Stimulated activated naive B cell treated with anti-CD40 and anti-IgM and Interleukin-4, amounts not matched to agents 10 μg/mL and 1 μg/mL and 100 μg/mL, for 72 hours (primary cell): ENCODE results near the gene EPB41L3.

Experiments
- ATAC-seq, 2 donors: fragments of 150-1000 bp; cut with Tn5 transposase; replicated peaks; 2 replicates each; pipeline ENCODE4 v1.10.0; 2021; ENCODE audit warnings: moderate library complexity in 1 of 2
- DNase-seq: peaks from one replicate; pipeline ENCODE4 v3.0.0; 2021
- H3K27ac Mint-ChIP-seq: one replicate; pipeline ENCODE4 v1.8.0; 2022; ENCODE audit warnings: mild to moderate bottlenecking, mixed read lengths
- H3K27me3 Mint-ChIP-seq, 2 donors: one replicate each; pipeline ENCODE4 v1.8.0; 2022; ENCODE audit warnings: mixed read lengths in 2 of 2
- H3K36me3 Mint-ChIP-seq, 2 donors: one replicate each; pipeline ENCODE4 v1.8.0; 2022; ENCODE audit warnings: mixed read lengths in 2 of 2, mild to moderate bottlenecking in 1 of 2
- H3K4me1 Mint-ChIP-seq, 2 donors: one replicate each; pipeline ENCODE4 v1.8.0; 2022; ENCODE audit warnings: mixed read lengths in 2 of 2, mild to moderate bottlenecking in 1 of 2
- H3K4me3 Mint-ChIP-seq, 2 donors: one replicate each; pipeline ENCODE4 v1.8.0; 2022; ENCODE audit warnings: mild to moderate bottlenecking in 2 of 2, mixed read lengths in 2 of 2, moderate library complexity in 1 of 2
- H3K9me3 Mint-ChIP-seq, 2 donors: one replicate each; pipeline ENCODE4 v1.8.0; 2022; ENCODE audit warnings: mixed read lengths in 2 of 2, mild to moderate bottlenecking in 1 of 2

EPB41L3 gene

GRCh38 chr18:5543036-5543680, 639 bp downstream of the EPB41L3 start:
- H3K36me3 Mint-ChIP-seq = no peaks in the 10 kb centered on the region
- H3K4me3 Mint-ChIP-seq = peak overlapping the region in 1 of 2 donors; percentile 36
- H3K27me3 Mint-ChIP-seq = peaks cover 31 to 62% of the 10 kb centered on the region in 2 donors
- no peaks in the 10 kb centered on the region for H3K9me3 Mint-ChIP-seq
- no peak overlapping the region for H3K27ac Mint-ChIP-seq
- H3K4me1 Mint-ChIP-seq = no peaks in the 10 kb centered on the region
- no peak for DNase-seq
- no peak for ATAC-seq

- H3K36me3 Mint-ChIP-seq = no peaks in the 10 kb centered on the region
- no peaks in the 10 kb centered on the region for H3K4me1 Mint-ChIP-seq
- H3K9me3 Mint-ChIP-seq = no peaks in the 10 kb centered on the region
- H3K4me3 Mint-ChIP-seq = peak overlapping the region; percentile 29 to 36
- no peak overlapping the region for H3K27ac Mint-ChIP-seq
- peaks cover 32 to 64% of the 10 kb centered on the region in 2 donors for H3K27me3 Mint-ChIP-seq
- ATAC-seq (no peak), DNase-seq (no peak)
Observed at GRCh38 chr18:5542515-5543035, 1.2 kb downstream of the EPB41L3 start.

- Mint-ChIP-seq H3K27ac (no peak overlapping the region), H3K4me1 (no peaks in the 10 kb centered on the region)
Observed at GRCh38 chr18:5541644-5542043, 2.2 kb downstream of the EPB41L3 start.

GRCh38 chr18:5539391-5539790, 4.4 kb downstream of the EPB41L3 start:
- no peak overlapping the region for H3K4me3 Mint-ChIP-seq
- no peaks in the 10 kb centered on the region for H3K4me1 Mint-ChIP-seq

More at GRCh38 chr18:5541644-5542043, 2.2 kb downstream of the EPB41L3 start:
- Mint-ChIP-seq H3K36me3 (no peaks in the 10 kb centered on the region), H3K4me3 (no peak overlapping the region), H3K9me3 (peaks cover 0 to 2% of the 10 kb centered on the region in 2 donors), H3K27me3 (peaks cover 33 to 61% of the 10 kb centered on the region in 2 donors)
- ATAC-seq (no peak), DNase-seq (no peak)

DNA sequence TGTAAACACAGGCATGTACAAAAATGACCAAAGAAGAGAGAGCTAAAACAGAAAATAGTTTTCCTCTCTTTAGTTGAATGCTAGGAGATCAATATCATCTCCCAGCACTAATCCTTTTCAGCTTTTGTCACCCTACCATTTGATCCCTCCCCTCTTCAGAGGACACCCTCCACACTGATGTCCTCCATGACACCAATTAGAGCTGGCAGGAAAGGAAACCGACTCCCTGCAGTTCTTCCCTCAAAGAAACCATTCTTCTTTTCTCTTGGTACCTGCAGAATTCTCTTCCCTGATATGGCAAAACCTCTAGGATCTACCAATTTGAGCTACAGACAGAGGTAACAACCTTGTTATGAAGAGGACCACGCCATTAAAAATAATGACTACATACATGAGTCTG, 5.3 kb downstream of the EPB41L3 start:
- DNase-seq = no peak
- no peak overlapping the region for H3K27ac Mint-ChIP-seq
- no peaks in the 10 kb centered on the region for H3K36me3 Mint-ChIP-seq
- peaks cover 24 to 45% of the 10 kb centered on the region in 2 donors for H3K27me3 Mint-ChIP-seq
- H3K4me1 Mint-ChIP-seq = no peaks in the 10 kb centered on the region
- peaks cover 0 to 2% of the 10 kb centered on the region in 2 donors for H3K9me3 Mint-ChIP-seq
- H3K4me3 Mint-ChIP-seq = no peak overlapping the region
- ATAC-seq = no peak

More at GRCh38 chr18:5539391-5539790, 4.4 kb downstream of the EPB41L3 start:
- Mint-ChIP-seq H3K27me3 (peaks cover 24 to 50% of the 10 kb centered on the region in 2 donors), H3K36me3 (no peaks in the 10 kb centered on the region), H3K27ac (no peak overlapping the region), H3K9me3 (peaks cover 0 to 2% of the 10 kb centered on the region in 2 donors)
- DNase-seq (no peak), ATAC-seq (no peak)

DNA sequence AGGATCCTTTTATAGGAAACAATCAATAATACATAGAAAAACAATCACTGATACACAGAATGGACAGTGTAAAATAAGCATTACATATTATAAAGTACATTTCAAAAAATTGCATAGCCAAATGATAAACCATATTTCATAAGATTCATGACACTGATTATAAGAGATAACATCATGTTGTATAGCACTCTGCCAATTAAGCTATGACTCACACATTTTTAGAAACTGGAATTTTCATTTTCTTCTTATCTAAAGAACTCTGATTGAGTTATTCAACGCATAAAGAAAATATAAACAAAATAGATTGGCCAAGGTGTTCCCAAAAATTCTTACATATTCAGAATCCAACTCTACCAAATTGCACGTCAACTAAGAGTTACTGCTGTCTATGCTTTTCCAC, 5.9 kb downstream of the EPB41L3 start:
- H3K27ac Mint-ChIP-seq = no peak overlapping the region
- no peaks in the 10 kb centered on the region for H3K36me3 Mint-ChIP-seq
- no peak for DNase-seq
- no peak overlapping the region for H3K4me3 Mint-ChIP-seq
- H3K27me3 Mint-ChIP-seq = peaks cover 24 to 45% of the 10 kb centered on the region in 2 donors
- ATAC-seq = no peak
- peaks cover 0 to 2% of the 10 kb centered on the region in 2 donors for H3K9me3 Mint-ChIP-seq
- H3K4me1 Mint-ChIP-seq = no peaks in the 10 kb centered on the region

GRCh38 chr18:5534845-5535244, 9.0 kb downstream of the EPB41L3 start:
- no peaks in the 10 kb centered on the region for H3K4me1 Mint-ChIP-seq
- ATAC-seq (no peak), DNase-seq (no peak)
- H3K27me3 Mint-ChIP-seq = peaks cover 8 to 21% of the 10 kb centered on the region in 2 donors
- no peak overlapping the region for H3K4me3 Mint-ChIP-seq
- H3K27ac Mint-ChIP-seq = no peak overlapping the region
- no peaks in the 10 kb centered on the region for H3K36me3 Mint-ChIP-seq
- peaks cover 0 to 2% of the 10 kb centered on the region in 2 donors for H3K9me3 Mint-ChIP-seq

GRCh38 chr18:5532066-5532465, 11.7 kb downstream of the EPB41L3 start:
- Mint-ChIP-seq H3K9me3 (no peaks in the 10 kb centered on the region), H3K4me3 (no peak overlapping the region), H3K4me1 (no peaks in the 10 kb centered on the region), H3K36me3 (no peaks in the 10 kb centered on the region), H3K27ac (no peak overlapping the region), H3K27me3 (peaks cover 0 to 3% of the 10 kb centered on the region in 2 donors)
- DNase-seq = no peak
- no peak for ATAC-seq

GRCh38 chr18:5530629-5531178, 13.1 kb downstream of the EPB41L3 start:
- Mint-ChIP-seq H3K4me1 (no peaks in the 10 kb centered on the region), H3K36me3 (no peaks in the 10 kb centered on the region), H3K27ac (no peak overlapping the region), H3K4me3 (no peak overlapping the region), H3K9me3 (no peaks in the 10 kb centered on the region), H3K27me3 (peaks cover 0 to 3% of the 10 kb centered on the region in 2 donors)
- DNase-seq = no peak
- no peak for ATAC-seq

- H3K9me3 Mint-ChIP-seq = no peaks in the 10 kb centered on the region
- H3K4me1 Mint-ChIP-seq = no peaks in the 10 kb centered on the region
- peaks cover 3 to 4% of the 10 kb centered on the region in 2 donors for H3K27me3 Mint-ChIP-seq
- H3K27ac Mint-ChIP-seq = no peak overlapping the region
- DNase-seq (no peak), ATAC-seq (no peak)
- H3K36me3 Mint-ChIP-seq = no peaks in the 10 kb centered on the region
- no peak overlapping the region for H3K4me3 Mint-ChIP-seq
Observed at GRCh38 chr18:5529471-5529870, 14.3 kb downstream of the EPB41L3 start.

DNA sequence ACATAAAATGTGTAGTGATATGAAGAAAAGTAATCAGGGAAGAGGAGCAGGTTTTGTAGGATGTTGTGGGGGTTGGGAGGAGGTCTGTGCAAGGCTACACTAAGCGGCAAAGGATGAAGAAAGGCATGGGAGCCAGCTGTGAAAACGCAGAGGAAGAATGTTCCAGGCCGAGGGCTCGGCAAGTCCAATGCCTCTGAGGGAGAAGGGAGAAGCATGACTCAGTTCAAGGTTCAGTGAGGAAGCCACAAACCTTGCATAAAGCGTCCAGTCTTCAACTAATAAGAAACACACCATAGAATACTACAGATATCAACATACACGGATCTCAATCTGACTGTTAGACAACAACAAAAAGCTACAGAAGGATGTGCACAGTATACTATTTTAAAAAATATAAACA, 16.2 kb downstream of the EPB41L3 start:
- Mint-ChIP-seq H3K27me3 (peaks cover 5 to 7% of the 10 kb centered on the region in 2 donors), H3K36me3 (no peaks in the 10 kb centered on the region), H3K4me3 (no peak overlapping the region), H3K27ac (no peak overlapping the region), H3K4me1 (no peaks in the 10 kb centered on the region), H3K9me3 (no peaks in the 10 kb centered on the region)
- ATAC-seq (no peak), DNase-seq (no peak)

DNA sequence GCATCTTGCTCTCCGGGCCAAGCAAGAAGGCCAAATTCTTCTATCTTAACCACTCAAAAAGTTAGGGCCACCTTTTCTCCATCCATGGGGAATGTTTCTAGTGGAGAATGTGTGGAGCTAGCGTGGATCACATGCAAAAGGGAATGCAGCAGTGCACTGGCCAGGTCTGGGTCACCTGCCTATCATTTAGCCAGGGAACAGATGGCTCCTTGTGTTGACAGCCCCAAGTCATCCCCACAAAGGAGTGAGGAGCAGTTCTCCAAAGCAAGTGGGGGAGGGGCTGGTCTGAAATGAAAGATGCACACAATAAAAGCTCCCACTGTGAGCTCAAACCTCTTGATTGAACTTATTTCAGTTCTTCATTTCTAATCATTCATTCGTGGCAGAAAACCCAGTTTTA, 19.1 kb downstream of the EPB41L3 start:
- no peak overlapping the region for H3K27ac Mint-ChIP-seq
- DNase-seq = no peak
- no peaks in the 10 kb centered on the region for H3K4me1 Mint-ChIP-seq
- peaks cover 5 to 7% of the 10 kb centered on the region in 2 donors for H3K27me3 Mint-ChIP-seq
- no peak for ATAC-seq
- H3K4me3 Mint-ChIP-seq = no peak overlapping the region
- no peaks in the 10 kb centered on the region for H3K36me3 Mint-ChIP-seq
- no peaks in the 10 kb centered on the region for H3K9me3 Mint-ChIP-seq

- Mint-ChIP-seq H3K4me3 (no peak overlapping the region), H3K9me3 (no peaks in the 10 kb centered on the region), H3K27me3 (peaks cover 22 to 24% of the 10 kb centered on the region in 2 donors), H3K27ac (no peak overlapping the region), H3K4me1 (peaks cover 3% of the 10 kb centered on the region in 2 donors), H3K36me3 (no peaks in the 10 kb centered on the region)
- no peak for ATAC-seq
- DNase-seq = no peak
Observed at GRCh38 chr18:5521000-5521399, 22.8 kb downstream of the EPB41L3 start.

DNA sequence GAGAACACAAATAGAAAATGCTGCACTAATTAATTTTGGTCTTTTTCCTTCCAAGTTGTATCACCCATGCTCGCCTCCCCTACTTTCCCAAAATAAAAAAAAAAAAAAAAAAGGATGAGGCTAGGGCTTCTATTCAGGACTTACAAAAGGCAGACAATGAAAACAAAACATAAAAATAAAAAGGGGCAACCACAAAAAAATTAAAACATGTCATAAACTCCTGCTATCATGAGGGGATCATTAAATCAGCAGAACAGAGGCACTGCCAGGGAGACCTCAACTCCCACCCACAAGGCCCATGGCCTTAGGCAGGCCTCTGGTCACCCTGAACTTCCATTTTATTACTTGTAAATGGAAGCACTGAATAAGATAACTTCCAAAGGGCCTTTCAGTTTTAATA, 23.3 kb downstream of the EPB41L3 start:
- Mint-ChIP-seq H3K27ac (no peak overlapping the region), H3K36me3 (no peaks in the 10 kb centered on the region), H3K4me1 (peaks cover 7 to 9% of the 10 kb centered on the region in 2 donors), H3K9me3 (no peaks in the 10 kb centered on the region), H3K4me3 (no peak overlapping the region), H3K27me3 (peaks cover 22 to 24% of the 10 kb centered on the region in 2 donors)
- no peak for DNase-seq
- no peak for ATAC-seq
